K562 (cell line): ENCODE data around the gene FCSK. TPM values are rescaled to one million over a fixed set of nuclear protein-coding genes. Genes with fewer than 3 reads are reported as not detected.
A peak's percentile ranks its signal among the peaks of the same experiment; 100 is the strongest.

ENCODE experiments used
- FOXA3 ChIP-seq, 2 experiments: fragments of 450-650 bp in 1 of 2; sonication (generic) in 1 of 2; formaldehyde crosslinking; IDR thresholded peaks in 1 of 2; conservative IDR thresholded peaks in 1 of 2; 2 replicates each; pipeline versions ENCODE4 v1.4.0 to v1.8.0; 2020 to 2022; ENCODE audit warnings: mild to moderate bottlenecking in 2 of 2, missing genetic modification reagents in 1 of 2
- FOXP1 ChIP-seq: sonication (generic); formaldehyde crosslinking; IDR thresholded peaks from 2 replicates; pipeline ENCODE4 v1.8.0; 2022; ENCODE audit warnings: mild to moderate bottlenecking, missing genetic modification reagents
- HINFP ChIP-seq: fragments of 450-650 bp; conservative IDR thresholded peaks from 2 replicates; pipeline ENCODE4 v1.6.1; 2016; ENCODE audit warnings: missing genetic modification characterization, low read depth, mild to moderate bottlenecking, control low read depth, missing compliant biosample characterization
- HNRNPK ChIP-seq: fragments of 200-400 bp; formaldehyde crosslinking; IDR thresholded peaks from one replicate; pipeline ENCODE4 v1.6.1; 2018; ENCODE audit warnings: mild to moderate bottlenecking, low read depth, low read length; ENCODE audit not compliant: poor library complexity, severe bottlenecking
- LARP7 ChIP-seq: fragments of 450-650 bp; IDR thresholded peaks from 2 replicates; pipeline ENCODE4 v1.6.1; 2016
- MBD1 ChIP-seq: fragments of 250-450 bp; sonication (Bioruptor Pico); IDR thresholded peaks from 2 replicates; pipeline ENCODE4 v1.8.0; 2022; ENCODE audit warnings: inconsistent platforms
- NR4A1 ChIP-seq, 2 experiments: fragments of 250-450 bp in 1 of 2; fragments of 450-650 bp in 1 of 2; sonication (Bioruptor Pico) in 1 of 2; IDR thresholded peaks; 2 replicates each; pipeline versions ENCODE4 v1.4.0 to v1.6.1; 2016 to 2020; ENCODE audit warnings: mild to moderate bottlenecking in 2 of 2, missing compliant biosample characterization in 1 of 2, missing genetic modification characterization in 1 of 2, moderate library complexity in 1 of 2
- POLR3A ChIP-seq: IDR thresholded peaks from 2 replicates; pipeline ENCODE4 v1.6.1; 2011; ENCODE audit warnings: borderline replicate concordance, mild to moderate bottlenecking, moderate library complexity; ENCODE audit not compliant: insufficient read length, insufficient read depth; ENCODE audit errors: extremely low read depth
- TRIM24 ChIP-seq, 2 experiments: fragments of 450-650 bp; IDR thresholded peaks; 2 replicates each; pipeline ENCODE4 v1.6.1; 2016
- YBX1 ChIP-seq: fragments of 450-650 bp; IDR thresholded peaks from 2 replicates; pipeline ENCODE4 v1.7.1; 2016; ENCODE audit warnings: mild to moderate bottlenecking
- ZFP1 ChIP-seq: fragments of 450-650 bp; formaldehyde crosslinking; IDR thresholded peaks from 2 replicates; pipeline ENCODE4 v1.4.0; 2020; ENCODE audit warnings: mild to moderate bottlenecking, mixed read lengths
- ZNF24 ChIP-seq: fragments of 450-650 bp; IDR thresholded peaks from 2 replicates; pipeline ENCODE4 v1.6.1; 2016
- ZNF347 ChIP-seq: fragments of 450-650 bp; formaldehyde crosslinking; IDR thresholded peaks from 2 replicates; pipeline ENCODE4 v1.4.0; 2020; ENCODE audit warnings: low read depth, mild to moderate bottlenecking, moderate library complexity
- ZNF41 ChIP-seq: fragments of 250-450 bp; sonication (Bioruptor Pico); conservative IDR thresholded peaks from 2 replicates; pipeline ENCODE4 v1.4.0; 2020; ENCODE audit warnings: mild to moderate bottlenecking
- ZNF699 ChIP-seq: fragments of 250-450 bp; sonication (Bioruptor Pico); IDR thresholded peaks from 2 replicates; pipeline ENCODE4 v1.8.0; 2021; ENCODE audit warnings: mild to moderate bottlenecking, moderate library complexity; ENCODE audit not compliant: insufficient replicate concordance
- ZNF76 ChIP-seq: fragments of 250-450 bp; sonication (Bioruptor Pico); IDR thresholded peaks from 2 replicates; pipeline ENCODE4 v1.4.0; 2020; ENCODE audit warnings: mild to moderate bottlenecking, moderate library complexity, borderline replicate concordance
- ZNF780A ChIP-seq: fragments of 250-450 bp; sonication (Bioruptor Pico); IDR thresholded peaks from 2 replicates; pipeline ENCODE4 v1.5.0; 2021; ENCODE audit warnings: mild to moderate bottlenecking
- polyA plus RNA-seq, 8 experiments: library from polyadenylated mRNA; depleted of rRNA in 4 of 8; stranded (reverse) in 5 of 8; unstranded in 3 of 8; fragments of >200 nt; fragmentation: Nextera tagmentation in 2 of 8; fragmentation: Illumina TruSeq in 1 of 8; extraction: Ambion mirVana in 2 of 8; extraction: Trizol in 1 of 8; gene quantifications; 2 replicates each; pipeline versions ENCODE4 v1.2.1 to v1.2.3, GENCODE V29; 2011 to 2014; ENCODE audit warnings: inconsistent platforms in 1 of 8, missing spikeins in 1 of 8
- total RNA-seq, 7 experiments: library from RNA; depleted of rRNA in 6 of 7; stranded (reverse); fragments of >200 nt in 6 of 7; fragmentation: Illumina TruSeq in 2 of 7; extraction: Trizol in 2 of 7; gene quantifications; 2 replicates each; pipeline versions ENCODE4 v1.2.1 to v1.2.3, GENCODE V29; 2011 to 2021; ENCODE audit warnings: low replicate concordance in 1 of 7
- TF ChIP-seq, protein P1 (sequence below): fragments of 450-650 bp; formaldehyde crosslinking; IDR thresholded peaks from 2 replicates; pipeline ENCODE4 v1.4.0; 2020; ENCODE audit warnings: mild to moderate bottlenecking, moderate library complexity
- TF ChIP-seq, protein P2 (sequence below): IDR thresholded peaks from 2 replicates; pipeline ENCODE4 v1.6.1; 2011; ENCODE audit not compliant: insufficient read length; ENCODE audit errors: extremely low read depth
- TF ChIP-seq, protein P3 (sequence below): fragments of 450-650 bp; formaldehyde crosslinking; IDR thresholded peaks from 2 replicates; pipeline ENCODE4 v1.4.0; 2020; ENCODE audit warnings: mild to moderate bottlenecking
- TF ChIP-seq, protein P4 (sequence below): sonication (generic); formaldehyde crosslinking; IDR thresholded peaks from 2 replicates; pipeline ENCODE4 v1.9.0; 2022; ENCODE audit warnings: mild to moderate bottlenecking, missing genetic modification reagents

Gene FCSK
- total and polyA plus RNA-seq, 9 of the 15 experiments (the other 6 are each of a cell fraction or from before 2014, with no cell fraction given) = 0.92 to 18.6 (median 8.3) TPM

DNA sequence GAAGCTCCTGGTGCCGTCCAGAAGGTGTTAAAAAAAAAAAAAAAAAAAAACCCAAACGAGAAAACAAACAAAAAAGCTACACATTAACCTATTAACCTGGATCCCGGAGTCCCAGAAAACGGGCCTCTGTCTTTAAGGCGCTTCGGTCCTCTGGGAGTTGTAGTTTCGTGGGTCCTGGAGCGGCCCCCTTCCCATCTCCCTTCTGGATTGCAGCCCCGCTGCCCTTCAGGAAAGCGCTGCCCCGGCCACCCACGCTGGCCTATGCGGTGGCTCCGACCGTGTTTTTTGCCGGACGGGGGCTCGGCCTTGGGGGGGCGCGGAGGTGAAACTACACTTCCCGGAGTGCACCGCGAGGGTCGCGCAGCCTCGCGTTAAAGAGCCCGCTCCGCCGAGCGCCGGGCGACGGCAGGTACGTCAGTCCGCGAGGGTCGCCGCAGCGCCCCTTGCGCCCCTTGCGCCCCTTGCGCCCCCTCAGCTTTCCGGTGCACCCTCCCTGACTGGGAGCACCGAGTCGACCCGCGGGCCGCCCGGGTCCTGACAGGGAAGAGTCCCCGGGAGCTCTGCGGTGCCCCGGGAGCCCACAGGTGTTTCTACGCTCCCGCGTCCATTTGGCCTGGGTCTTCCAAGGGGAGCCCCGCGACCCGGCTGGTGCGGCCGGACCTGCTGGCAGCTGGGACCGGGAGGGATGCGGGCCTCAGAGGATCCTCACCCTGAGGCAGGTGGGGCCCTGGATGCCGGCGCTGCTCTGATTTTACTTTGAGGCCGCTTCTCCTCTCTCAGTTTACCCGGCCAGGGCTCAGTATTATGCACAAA lies at the start of gene FCSK (continued):
- TF ChIP-seq, protein P1, sequence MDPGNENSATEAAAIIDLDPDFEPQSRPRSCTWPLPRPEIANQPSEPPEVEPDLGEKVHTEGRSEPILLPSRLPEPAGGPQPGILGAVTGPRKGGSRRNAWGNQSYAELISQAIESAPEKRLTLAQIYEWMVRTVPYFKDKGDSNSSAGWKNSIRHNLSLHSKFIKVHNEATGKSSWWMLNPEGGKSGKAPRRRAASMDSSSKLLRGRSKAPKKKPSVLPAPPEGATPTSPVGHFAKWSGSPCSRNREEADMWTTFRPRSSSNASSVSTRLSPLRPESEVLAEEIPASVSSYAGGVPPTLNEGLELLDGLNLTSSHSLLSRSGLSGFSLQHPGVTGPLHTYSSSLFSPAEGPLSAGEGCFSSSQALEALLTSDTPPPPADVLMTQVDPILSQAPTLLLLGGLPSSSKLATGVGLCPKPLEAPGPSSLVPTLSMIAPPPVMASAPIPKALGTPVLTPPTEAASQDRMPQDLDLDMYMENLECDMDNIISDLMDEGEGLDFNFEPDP = no peak
- TF ChIP-seq POLR3A (no peak), LARP7 (no peak), ZFP1 (CRISPR knock-in tag) (no peak), ZNF76 (no peak), MBD1 (CRISPR knock-in tag) (no peak), YBX1 (no peak), ZNF24 (0 out of 2 replicates have a peak, but pooled peaks have one; percentile 8), HINFP (no peak), HNRNPK (no peak), ZNF41 (CRISPR knock-in tag) (no peak), ZNF699 (no peak), FOXA3 (CRISPR knock-in tag; conservative IDR thresholded peaks at IDR 0.05 in 1 of 2, IDR thresholded peaks at IDR 0.05 in 1 of 2) (no peak), FOXP1 (CRISPR knock-in tag) (no peak), NR4A1 (CRISPR knock-in tag; IDR thresholded peaks at IDR 0.05) (no peak), NR4A1 (tag; IDR thresholded peaks at IDR 0.05) (peak; percentile 58; the same call in 1 of the 2 replicates), TRIM24 (IDR thresholded peaks at IDR 0.05) (no peak), ZNF347 (no peak), ZNF780A (CRISPR knock-in tag) (no peak)
- TF ChIP-seq, protein P2, sequence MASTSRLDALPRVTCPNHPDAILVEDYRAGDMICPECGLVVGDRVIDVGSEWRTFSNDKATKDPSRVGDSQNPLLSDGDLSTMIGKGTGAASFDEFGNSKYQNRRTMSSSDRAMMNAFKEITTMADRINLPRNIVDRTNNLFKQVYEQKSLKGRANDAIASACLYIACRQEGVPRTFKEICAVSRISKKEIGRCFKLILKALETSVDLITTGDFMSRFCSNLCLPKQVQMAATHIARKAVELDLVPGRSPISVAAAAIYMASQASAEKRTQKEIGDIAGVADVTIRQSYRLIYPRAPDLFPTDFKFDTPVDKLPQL = no peak
- TF ChIP-seq, protein P3, sequence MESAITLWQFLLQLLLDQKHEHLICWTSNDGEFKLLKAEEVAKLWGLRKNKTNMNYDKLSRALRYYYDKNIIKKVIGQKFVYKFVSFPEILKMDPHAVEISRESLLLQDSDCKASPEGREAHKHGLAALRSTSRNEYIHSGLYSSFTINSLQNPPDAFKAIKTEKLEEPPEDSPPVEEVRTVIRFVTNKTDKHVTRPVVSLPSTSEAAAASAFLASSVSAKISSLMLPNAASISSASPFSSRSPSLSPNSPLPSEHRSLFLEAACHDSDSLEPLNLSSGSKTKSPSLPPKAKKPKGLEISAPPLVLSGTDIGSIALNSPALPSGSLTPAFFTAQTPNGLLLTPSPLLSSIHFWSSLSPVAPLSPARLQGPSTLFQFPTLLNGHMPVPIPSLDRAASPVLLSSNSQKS (CRISPR knock-in tag) = no peak
- TF ChIP-seq, protein P4, sequence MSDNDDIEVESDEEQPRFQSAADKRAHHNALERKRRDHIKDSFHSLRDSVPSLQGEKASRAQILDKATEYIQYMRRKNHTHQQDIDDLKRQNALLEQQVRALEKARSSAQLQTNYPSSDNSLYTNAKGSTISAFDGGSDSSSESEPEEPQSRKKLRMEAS (CRISPR knock-in tag) = no peak; the same call in 1 of the 2 replicates
